ENCODE measurements around the gene LRCH1.

LRCH1 gene

GRCh38 chr13:46595136-46595884, 42.3 kb downstream of the LRCH1 start:
- ChIA-PET CTCF (interaction anchor here (0.9 to 1.9 kb wide), 5 partner anchors 9 to 45 kb away, joined by 3 to 8 read pairs (median 3); no protein-coding TSS in a partner anchor), POLR2A (no interaction called here)
- TF ChIP-seq, protein P1, sequence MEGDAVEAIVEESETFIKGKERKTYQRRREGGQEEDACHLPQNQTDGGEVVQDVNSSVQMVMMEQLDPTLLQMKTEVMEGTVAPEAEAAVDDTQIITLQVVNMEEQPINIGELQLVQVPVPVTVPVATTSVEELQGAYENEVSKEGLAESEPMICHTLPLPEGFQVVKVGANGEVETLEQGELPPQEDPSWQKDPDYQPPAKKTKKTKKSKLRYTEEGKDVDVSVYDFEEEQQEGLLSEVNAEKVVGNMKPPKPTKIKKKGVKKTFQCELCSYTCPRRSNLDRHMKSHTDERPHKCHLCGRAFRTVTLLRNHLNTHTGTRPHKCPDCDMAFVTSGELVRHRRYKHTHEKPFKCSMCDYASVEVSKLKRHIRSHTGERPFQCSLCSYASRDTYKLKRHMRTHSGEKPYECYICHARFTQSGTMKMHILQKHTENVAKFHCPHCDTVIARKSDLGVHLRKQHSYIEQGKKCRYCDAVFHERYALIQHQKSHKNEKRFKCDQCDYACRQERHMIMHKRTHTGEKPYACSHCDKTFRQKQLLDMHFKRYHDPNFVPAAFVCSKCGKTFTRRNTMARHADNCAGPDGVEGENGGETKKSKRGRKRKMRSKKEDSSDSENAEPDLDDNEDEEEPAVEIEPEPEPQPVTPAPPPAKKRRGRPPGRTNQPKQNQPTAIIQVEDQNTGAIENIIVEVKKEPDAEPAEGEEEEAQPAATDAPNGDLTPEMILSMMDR (IDR thresholded peaks at IDR 0.05; ENCODE audit: insufficient read depth, low read length, missing control alignments), result no peak
- no peak for DNase-seq (ENCODE audit: low read depth, low spot score)
- no peak overlapping the region for H3K4me3 ChIP-seq (ENCODE audit: low read depth, low read length)

- no peak overlapping the region for H3K4me3 ChIP-seq (ENCODE audit: low read depth, low read length)
- TF ChIP-seq, protein P1 (IDR thresholded peaks at IDR 0.05; ENCODE audit: insufficient read depth, low read length, missing control alignments), result no peak
- no peak for DNase-seq (ENCODE audit: low read depth, low spot score)
- ChIA-PET CTCF (interaction anchor here (1.1 to 1.9 kb wide), 3 partner anchors 9 to 44 kb away, joined by 3 to 8 read pairs (median 3); no protein-coding TSS in a partner anchor), POLR2A (no interaction called here)
These were observed 42.9 kb downstream of the LRCH1 start for GRCh38 chr13:46595885-46596275.

DNA sequence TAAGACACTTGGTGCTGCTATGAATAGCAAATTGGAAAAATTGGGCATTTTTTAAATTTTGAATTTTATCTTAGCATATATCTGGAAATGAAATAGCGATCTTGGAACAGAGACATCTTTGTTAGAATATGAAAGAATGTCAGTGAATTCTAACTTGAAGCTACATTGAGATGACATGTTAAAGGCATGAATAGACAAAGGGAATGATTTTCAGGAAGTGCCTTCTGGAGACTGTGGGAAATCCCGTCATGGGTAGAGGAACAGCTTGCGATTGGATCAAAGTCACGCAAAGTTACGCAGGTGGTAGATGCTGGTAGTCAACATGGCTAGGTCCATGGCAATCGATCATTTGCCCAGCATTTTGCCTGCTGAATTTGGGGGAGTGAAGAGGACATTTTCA, 43.5 kb downstream of the LRCH1 start:
- POLR2A ChIA-PET, result no interaction called here
- TF ChIP-seq, protein P1 (IDR thresholded peaks at IDR 0.05; ENCODE audit: insufficient read depth, low read length, missing control alignments), result no peak
- H3K4me3 ChIP-seq (ENCODE audit: low read depth, low read length), result no peak overlapping the region
- CTCF ChIA-PET, result interaction anchor here (0.6 to 1.9 kb wide), 2 partner anchors 45 to 120 kb away, joined by 3 to 8 read pairs; no protein-coding TSS in a partner anchor
- no peak for DNase-seq (ENCODE audit: low read depth, low spot score)

DNA sequence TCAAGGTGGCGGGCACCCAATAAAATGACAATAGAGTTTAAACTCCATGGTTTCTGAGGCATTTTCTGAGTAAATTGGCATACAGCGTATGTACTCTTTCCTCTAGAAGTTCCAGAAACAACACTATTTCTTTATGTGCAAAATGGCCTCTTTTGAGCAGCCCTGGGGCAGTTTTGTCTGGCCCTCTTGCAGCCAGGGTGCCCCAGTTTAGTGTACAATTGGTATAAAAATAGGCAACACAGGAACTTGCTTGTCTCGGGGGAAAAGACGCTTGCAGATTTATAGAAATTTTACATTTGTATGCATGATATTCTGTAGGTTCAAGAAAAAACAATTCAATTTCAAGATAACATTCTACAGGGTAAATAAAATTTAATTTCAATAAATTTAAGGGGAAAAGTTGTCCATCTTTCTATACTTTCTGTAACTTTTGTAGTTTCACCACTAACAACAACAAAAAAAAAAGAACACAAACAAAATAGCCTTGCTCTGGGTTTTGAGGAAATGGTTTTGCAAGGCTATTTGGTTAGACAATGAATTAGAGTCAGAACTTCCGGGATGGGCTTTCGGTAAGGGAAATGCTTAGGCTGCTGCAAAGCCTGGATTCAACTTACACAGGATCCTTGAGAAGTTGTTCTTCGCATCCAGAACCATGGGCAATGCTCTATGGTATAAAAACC, 45.3 kb downstream of the LRCH1 start:
- DNase-seq (ENCODE audit: low read depth, low spot score), result no peak
- POLR2A ChIA-PET, result no interaction called here
- no peak overlapping the region for H3K4me3 ChIP-seq (ENCODE audit: low read depth, low read length)
- CTCF ChIA-PET, result no interaction called here
- TF ChIP-seq, protein P1 (IDR thresholded peaks at IDR 0.05; ENCODE audit: insufficient read depth, low read length, missing control alignments), result no peak

DNA sequence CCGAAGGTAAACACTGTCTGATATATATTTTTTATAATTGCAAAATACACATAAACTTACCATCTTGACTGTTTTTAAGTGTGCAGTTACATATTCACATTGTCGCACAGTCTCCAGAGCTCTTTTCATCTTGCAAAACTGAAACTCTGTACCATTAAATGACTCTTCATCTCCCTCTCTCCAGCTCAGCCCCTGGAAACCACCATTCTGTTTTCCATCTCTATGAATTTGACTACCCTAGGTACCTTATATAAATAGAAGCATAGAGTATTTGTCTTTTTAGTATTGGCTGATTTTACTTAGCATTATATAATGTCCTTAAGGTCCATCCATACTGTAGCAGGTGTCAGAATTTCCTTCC, 45.8 kb downstream of the LRCH1 start:
- CTCF ChIA-PET, result no interaction called here
- TF ChIP-seq, protein P1 (IDR thresholded peaks at IDR 0.05; ENCODE audit: insufficient read depth, low read length, missing control alignments), result no peak
- no peak for DNase-seq (ENCODE audit: low read depth, low spot score)
- POLR2A ChIA-PET, result no interaction called here
- H3K4me3 ChIP-seq (ENCODE audit: low read depth, low read length), result no peak overlapping the region

- CTCF ChIA-PET, result interaction anchor here (1.8 to 3.2 kb wide), 2 partner anchors 10 to 16 kb away, joined by 5 to 11 read pairs; no protein-coding TSS in a partner anchor
- POLR2A ChIA-PET, result no interaction called here
- TF ChIP-seq, protein P1 (IDR thresholded peaks at IDR 0.05; ENCODE audit: insufficient read depth, low read length, missing control alignments), result no peak
- no peak overlapping the region for H3K4me3 ChIP-seq (ENCODE audit: low read depth, low read length)
- no peak for DNase-seq (ENCODE audit: low read depth, low spot score)
These were observed 48.0 kb downstream of the LRCH1 start for GRCh38 chr13:46600943-46601311.

All from AG04449 (cell line).